ENCODE measurements around the gene PNPLA5.

GRCh38 chr22:43889201-43889859, 2.5 kb downstream of the PNPLA5 start:
- TF ChIP-seq POLR2A (IDR thresholded peaks at IDR 0.05) = no peak
- TF ChIP-seq CTCF (IDR thresholded peaks at IDR 0.05) = no peak

All from heart left ventricle (tissue), 13 donors.